Erythroblast (primary cell): Measurements from ENCODE around the gene CRABP2.

Source experiments
- DNase-seq, 2 experiments: peaks; one replicate each; lab custom pipeline; 2025; lab: John Stamatoyannopoulos, UW
- GATA1 ChIP-seq: IDR thresholded peaks from 2 replicates; pipeline ENCODE4 v1.6.1; 2011; ENCODE audit warnings: low read depth, mild to moderate bottlenecking, control low read depth, low read length, moderate library complexity
- POLR2A ChIP-seq: IDR thresholded peaks from 2 replicates; pipeline ENCODE4 v1.6.1; 2011; ENCODE audit warnings: mild to moderate bottlenecking, low read length

The CRABP2 gene

DNA sequence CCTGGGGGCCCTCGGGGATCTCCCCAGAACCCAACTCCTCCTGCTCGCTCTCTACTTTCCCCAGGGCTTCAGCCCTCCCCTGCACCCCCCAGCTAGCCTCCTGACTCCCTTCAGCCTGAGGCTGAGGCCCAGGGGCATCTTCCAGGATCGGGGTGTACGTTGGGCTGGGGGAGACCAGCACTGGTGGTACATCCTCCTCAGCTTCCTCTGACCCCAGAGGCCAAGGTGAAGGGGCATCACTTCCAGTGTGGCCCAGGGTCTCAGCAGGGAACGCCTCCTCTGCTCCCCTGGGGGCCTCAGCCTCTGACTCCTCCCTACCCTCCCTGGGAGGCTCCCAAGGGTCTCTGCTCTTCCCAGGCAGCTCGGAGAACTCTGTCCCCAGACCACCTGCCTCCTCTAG is 35.0 kb downstream of the CRABP2 start:
- no peak for TF ChIP-seq POLR2A
- no peak for TF ChIP-seq GATA1
- DNase-seq = no peak

DNA sequence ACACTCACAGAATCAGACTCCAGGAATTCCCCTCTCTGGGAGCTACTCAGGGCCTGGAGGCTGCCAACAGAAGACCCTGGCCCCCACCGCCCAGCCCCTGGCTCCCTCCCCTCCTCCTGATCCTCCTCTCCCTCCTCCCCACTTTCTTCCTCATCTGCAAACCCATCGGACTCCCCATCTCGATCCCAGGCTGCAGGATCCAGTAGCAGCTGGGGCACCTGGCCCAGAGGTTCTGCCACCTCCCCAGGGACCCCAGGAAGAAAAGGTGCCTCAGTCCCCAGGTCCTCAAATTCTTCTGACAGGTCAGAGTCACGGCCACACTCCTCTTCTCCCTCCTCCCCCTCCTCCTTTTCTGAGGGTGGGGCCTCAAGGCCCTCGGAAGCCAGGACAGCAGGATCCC is 35.6 kb downstream of the CRABP2 start:
- TF ChIP-seq GATA1 (no peak), POLR2A (no peak)
- DNase-seq = no peak

DNA sequence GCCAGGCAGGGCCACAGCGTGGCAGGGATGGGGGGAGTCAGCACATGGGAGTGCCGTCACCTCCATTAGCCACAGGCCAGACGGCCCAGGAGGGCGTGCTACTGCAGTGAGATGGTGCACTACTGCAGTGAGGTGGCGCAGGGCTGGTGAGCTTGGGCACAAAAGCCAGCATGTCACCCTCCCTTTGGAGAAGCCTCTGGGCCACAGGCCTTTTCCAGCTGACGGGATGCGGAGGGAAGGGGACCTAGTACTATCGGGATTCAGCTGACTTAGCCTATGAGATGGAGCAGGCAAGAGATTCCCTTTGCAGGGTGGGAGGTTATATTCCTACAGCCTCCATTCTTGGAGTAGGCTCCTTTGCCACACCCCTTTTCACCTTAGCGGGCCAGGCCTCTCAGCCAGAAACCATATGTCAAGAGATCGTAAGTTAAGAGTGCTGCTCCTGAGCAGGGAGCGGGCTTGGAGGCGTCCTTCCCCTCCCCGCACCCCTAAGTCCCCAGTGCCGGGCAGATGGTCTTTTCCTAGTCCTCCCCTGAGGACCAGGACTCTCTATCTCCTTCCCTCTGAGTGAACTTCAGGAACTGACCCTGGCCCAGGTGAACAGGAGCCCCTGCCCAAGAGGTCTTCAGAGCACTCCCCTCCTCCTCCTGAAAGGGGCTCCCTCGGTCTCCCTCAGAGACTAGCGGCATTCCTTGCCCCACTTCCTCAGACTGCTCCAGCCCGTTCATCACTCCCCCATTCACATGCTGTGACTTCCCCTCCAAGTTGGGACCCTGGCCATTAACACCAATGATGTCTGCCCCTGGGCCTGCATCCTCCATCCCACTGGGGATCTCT is 36.4 kb downstream of the CRABP2 start:
- TF ChIP-seq POLR2A (no peak), GATA1 (no peak)

DNA sequence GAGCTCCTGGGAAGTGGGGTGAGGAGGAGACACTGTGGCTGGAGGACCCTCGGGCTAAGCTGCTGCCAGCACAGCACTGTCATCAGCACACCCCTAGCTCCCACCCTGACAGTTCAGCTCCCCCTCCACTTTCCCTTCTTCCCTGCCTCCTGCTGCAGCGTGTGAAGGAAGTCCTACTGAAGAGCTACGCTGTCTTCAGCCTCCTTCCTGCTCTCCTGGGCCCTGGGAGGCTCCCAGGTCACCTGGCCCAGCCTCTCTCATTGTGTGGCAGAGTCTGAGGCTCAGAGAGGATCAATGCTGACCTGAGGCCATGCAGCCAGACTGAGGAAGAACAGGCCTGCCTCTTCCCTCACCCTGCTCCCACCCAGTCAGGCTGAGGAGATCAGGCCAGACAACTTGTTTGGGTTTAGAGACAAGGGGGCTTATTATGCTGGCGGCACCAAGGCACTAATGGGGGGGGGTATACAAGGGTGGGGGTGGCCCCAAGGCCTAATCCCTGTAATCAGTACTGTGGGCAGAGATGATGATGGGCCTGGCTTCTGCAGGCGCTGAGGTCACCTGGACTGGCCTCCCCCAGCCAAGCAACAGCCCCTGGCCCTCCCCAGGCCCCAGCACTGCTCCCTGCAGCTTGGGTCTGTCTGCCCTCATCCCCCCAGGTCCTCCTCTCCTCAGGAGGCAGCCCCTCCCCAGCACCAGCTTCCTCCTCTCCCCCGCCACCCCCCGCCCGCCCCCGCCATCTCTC is 37.2 kb downstream of the CRABP2 start:
- DNase-seq = no peak
- TF ChIP-seq POLR2A (no peak), GATA1 (no peak)

More for the DNA sequence above, 36.4 kb downstream of the CRABP2 start:
- no peak for DNase-seq

DNA sequence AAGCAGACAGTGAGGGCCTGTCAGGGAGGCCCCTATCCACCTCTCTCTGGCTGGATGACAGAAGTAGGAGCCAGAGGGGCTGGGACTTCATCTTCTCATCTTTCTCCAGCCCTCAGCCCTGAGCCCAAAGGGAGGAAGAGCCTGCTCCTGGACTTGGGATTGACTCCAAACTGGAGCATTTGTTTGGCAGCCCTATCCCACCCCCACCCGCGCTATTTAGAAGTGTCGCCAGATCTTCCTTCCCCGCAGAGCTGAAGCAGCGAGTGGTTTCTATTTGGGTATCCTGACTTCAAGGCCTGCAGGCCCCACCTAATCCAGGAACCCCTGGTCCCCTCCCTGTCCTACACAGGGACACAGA is 37.8 kb downstream of the CRABP2 start:
- DNase-seq = no peak
- no peak for TF ChIP-seq GATA1
- TF ChIP-seq POLR2A = no peak

DNA sequence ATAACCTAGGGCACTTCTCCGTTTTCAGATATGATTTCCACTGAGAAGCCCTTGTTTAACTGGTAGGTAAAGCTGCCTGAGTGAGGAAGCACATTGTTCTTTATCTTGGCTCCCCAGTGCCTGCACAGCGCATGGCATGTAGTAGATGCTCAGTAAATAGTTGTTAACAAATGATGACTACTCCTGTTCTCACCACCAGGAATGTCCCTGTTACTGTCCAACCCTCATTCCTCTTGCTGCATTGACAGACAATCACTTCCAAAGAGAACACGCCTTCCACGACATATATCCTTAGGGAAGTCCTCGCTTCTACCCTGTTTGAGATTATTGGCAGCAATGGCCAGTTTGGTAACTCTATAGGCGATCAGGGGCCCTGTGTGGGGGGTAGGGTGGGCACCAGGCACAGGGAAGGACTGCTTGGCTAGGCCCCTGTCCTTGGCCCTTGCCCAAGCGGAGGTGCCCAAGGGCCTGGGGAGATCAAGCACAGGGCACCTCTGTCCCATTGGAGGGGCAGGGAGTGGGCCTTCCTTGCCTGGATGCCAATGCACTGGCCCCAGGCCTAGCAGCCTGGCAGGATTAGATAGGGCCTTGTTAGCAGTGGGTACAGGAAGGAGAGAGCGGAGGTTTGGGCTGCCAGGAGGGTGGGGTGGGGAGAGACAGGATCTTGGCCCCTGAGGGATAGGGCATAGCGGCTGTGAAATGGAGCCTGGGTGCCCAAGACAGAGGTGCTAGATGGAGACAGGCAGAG is 38.3 kb downstream of the CRABP2 start:
- no peak for DNase-seq
- no peak for TF ChIP-seq GATA1
- no peak for TF ChIP-seq POLR2A

DNA sequence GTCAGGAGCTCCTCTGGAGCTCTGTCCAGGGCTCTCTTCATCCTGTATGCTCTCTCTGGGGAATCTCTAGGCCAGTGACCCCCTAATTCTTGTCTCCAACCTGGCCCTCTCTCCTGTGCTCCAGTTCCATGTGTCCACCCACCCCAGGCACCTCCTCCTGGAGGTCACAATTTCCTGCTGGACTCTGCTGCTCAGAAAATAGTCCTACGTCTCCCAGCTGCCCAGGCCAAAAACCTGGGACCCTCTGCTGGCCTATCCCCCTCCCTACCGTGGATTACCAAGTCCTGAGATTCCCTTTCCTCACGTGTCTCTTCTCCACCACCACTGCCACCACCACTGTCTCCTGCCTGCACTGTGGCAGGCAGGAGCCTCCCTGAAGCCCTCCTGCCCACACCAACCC is 39.8 kb downstream of the CRABP2 start:
- no peak for DNase-seq
- TF ChIP-seq GATA1 (no peak), POLR2A (no peak)

DNA sequence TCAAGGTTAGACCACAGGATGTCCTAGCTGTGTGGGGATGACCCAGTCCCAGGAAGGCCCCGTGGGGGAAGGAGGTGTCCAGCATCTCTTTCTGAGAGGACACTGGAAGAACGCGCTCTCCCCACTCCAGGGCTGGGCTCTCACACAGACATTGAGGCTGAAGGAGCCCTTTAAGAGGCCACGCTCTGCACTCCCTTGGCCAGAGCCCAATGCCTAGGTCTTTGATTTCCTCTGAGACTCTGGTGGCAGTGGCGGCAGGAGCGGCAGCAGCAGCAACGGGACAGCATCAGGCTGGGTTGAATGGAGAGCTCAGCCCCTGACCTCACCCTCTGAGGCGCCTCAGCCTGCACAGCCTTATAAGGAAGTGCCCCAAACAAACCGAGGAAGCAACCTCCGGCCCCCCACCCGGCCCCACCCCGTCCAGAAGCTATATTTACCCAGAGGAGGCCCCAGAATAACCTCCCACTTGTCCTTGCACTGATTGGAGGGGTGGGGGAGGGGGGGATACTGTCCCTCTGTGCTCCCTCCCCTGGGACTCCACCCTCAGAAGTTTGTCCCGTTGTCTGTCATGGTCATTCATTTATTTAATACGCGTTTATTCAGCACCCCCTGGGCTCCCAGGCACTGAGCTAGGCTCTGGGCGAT is 40.5 kb downstream of the CRABP2 start:
- no peak for DNase-seq
- TF ChIP-seq POLR2A = no peak
- TF ChIP-seq GATA1 = no peak

DNA sequence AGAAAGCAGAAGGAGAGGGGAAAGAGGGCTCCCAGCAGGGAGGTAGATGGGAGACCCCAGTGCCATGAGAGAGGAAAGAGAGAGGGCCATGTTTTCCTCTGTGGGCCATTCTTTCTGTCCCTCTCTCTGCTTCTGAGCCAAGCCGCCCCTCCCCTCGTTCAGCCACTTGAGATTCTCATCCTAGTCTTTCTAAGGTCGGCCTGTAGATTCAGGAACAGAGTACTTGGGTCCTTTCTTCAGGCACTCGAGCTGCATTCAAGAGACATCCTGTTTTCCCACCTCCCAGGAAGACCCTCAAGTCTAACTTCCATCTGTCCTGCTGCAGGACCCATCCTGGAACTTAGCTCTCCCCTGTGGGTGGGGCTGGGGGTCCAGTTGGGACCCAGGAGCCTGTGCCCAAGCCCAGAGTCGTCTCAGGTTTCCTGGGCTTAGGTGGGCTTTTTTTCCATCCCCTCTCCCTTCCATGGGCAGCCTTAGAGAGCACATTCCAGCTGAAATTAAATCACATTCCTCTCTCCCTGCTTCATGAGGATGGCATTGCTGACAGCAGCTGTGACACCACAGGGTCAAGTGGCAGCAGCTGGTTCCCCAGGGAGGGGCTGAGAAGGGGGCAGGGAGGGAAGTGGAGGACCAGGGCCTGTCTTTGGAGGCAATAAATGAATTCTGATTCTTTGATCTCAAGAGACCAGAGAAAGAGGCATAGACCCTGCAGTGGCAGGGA is 41.2 kb downstream of the CRABP2 start:
- no peak for DNase-seq
- TF ChIP-seq GATA1 = no peak
- no peak for TF ChIP-seq POLR2A

DNA sequence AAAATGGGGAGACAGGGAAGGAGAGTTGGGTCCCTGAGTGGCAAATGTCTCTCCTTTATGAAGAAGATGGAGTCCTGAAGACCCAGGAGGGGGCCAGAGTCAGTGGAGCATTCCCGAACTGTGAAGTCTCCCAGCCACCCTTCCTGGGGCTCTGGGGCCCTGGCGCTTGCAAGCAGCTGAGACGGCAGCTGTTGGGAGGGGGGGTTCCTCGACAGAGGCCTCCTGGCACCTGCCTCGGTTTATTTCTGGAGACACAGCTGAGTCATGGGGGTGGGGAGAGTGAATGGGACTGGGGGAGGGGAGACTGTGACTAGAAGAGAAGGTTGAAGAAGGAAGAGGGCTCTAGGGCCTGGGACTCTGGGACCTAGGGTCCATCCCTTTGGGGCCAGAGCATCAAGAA is 42.2 kb downstream of the CRABP2 start:
- TF ChIP-seq POLR2A (no peak), GATA1 (no peak)
- no peak for DNase-seq

DNA sequence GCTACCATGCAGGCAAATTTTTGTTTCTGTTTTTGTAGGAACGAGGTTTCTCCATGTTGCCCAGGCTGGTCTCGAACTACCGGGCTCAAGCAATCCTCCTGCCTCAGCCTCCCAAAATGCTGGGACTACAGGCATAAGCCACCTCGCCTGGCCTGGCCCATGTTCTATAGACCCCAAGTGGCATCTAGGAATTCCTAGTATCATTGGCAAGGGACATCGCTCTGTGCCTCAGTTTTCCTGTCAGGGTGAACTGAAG is 42.7 kb downstream of the CRABP2 start:
- no peak for DNase-seq
- TF ChIP-seq POLR2A (no peak), GATA1 (no peak)

DNA sequence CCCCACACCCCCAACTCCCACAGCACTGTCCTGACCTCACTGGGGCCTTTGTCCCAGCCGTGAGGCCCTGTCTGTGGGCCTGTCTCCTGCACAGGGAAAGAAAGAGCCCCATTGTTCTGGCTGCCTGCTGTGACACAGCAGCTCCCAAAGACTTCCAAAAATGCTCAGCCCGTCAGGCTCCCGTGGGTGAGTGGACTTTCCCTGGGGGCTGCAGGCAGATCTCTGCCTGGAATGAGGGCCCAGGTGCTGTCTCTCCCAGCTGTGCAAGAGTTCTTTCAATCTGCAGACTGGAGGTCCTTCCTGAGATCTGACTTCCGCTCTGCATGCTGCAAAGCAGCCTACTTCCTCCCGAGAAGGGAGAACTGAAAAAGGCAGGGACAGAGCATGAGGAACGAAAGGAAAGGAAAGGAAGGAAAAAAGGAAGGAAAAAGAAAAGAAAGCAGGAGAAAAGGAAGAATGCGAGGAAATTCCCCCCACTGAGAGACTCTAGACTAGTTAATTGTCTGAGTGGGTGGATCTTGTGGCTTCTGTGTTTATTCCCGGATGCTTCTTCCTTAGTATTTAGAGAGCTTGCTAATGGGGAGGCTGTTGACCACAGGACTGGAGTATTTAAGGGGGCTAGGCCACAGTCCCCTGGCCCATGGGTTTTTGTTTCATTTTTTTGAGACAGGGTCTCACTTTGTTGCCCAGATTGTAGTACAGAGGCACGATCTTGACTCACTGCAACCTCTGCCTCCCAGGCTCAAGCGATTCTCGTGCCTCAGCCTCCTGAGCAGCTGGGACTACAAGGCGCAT is 43.2 kb downstream of the CRABP2 start:
- DNase-seq = no peak
- TF ChIP-seq GATA1 (no peak), POLR2A (no peak)

DNA sequence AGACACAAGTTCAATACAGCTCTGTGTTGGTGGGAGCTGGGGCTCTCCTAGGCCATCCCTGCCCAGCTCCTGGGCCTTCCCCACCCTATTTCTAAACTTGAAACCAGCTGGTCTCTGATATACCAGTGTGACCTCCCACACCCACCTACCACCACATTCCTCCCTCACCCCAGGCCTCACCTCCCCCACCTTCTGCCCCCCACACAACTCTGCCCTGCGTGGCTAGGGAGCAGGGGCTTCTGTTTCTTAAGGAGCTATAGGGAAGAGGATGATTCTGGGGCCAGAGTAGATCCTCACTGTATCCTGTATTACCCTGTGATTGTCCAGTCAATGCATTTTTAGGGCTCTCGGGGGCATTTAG is 44.7 kb downstream of the CRABP2 start:
- no peak for DNase-seq
- TF ChIP-seq GATA1 (no peak), POLR2A (no peak)
